ENCODE measurements around the gene KAT6B.

GRCh38 chr10:74859546-74859945 is 33.1 kb downstream of the KAT6B start:
- no peak for TF ChIP-seq POLR2A (IDR thresholded peaks at IDR 0.05)
- TF ChIP-seq, protein P1, sequence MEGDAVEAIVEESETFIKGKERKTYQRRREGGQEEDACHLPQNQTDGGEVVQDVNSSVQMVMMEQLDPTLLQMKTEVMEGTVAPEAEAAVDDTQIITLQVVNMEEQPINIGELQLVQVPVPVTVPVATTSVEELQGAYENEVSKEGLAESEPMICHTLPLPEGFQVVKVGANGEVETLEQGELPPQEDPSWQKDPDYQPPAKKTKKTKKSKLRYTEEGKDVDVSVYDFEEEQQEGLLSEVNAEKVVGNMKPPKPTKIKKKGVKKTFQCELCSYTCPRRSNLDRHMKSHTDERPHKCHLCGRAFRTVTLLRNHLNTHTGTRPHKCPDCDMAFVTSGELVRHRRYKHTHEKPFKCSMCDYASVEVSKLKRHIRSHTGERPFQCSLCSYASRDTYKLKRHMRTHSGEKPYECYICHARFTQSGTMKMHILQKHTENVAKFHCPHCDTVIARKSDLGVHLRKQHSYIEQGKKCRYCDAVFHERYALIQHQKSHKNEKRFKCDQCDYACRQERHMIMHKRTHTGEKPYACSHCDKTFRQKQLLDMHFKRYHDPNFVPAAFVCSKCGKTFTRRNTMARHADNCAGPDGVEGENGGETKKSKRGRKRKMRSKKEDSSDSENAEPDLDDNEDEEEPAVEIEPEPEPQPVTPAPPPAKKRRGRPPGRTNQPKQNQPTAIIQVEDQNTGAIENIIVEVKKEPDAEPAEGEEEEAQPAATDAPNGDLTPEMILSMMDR (IDR thresholded peaks at IDR 0.05) = no peak
